ENCODE results near the gene MARCHF6.
"Not testable (repeated sequence)": the region's sequence is repeated elsewhere in the genome, so short reads cannot be mapped to it uniquely, and the experiment has no call there.

DNA sequence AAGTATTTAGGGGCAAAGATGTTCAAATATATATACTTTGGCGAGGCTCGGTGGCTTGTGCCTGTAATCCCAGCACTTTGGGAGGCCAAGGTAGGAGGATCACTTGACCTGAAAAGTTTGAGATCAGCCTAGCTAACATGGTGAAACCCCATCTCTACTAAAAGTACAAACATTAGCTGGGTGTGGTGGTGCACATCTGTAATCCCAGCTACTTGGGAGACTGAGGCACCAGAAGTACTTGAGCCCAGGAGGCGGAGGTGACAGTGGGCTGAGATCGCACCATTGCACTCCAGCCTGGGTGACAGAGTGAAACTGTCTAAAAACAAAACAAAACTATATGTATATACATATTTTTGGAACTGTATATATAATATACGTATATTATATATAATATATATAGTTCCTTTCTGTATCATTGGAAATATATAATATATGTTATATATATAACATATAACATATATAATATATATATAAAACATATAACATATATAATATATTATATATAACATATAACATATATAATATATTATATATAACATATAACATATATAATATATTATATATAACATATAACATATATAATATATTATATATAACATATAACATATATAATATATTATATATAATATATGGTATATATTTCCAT lies 8.9 kb upstream of the MARCHF6 start:
- TF ChIP-seq, protein P1, sequence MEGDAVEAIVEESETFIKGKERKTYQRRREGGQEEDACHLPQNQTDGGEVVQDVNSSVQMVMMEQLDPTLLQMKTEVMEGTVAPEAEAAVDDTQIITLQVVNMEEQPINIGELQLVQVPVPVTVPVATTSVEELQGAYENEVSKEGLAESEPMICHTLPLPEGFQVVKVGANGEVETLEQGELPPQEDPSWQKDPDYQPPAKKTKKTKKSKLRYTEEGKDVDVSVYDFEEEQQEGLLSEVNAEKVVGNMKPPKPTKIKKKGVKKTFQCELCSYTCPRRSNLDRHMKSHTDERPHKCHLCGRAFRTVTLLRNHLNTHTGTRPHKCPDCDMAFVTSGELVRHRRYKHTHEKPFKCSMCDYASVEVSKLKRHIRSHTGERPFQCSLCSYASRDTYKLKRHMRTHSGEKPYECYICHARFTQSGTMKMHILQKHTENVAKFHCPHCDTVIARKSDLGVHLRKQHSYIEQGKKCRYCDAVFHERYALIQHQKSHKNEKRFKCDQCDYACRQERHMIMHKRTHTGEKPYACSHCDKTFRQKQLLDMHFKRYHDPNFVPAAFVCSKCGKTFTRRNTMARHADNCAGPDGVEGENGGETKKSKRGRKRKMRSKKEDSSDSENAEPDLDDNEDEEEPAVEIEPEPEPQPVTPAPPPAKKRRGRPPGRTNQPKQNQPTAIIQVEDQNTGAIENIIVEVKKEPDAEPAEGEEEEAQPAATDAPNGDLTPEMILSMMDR (conservative IDR thresholded peaks at IDR 0.05; ENCODE audit: low read depth, low read length) = not testable (repeated sequence)
- not testable (repeated sequence) for TF ChIP-seq EZH2 (IDR thresholded peaks at IDR 0.05; ENCODE audit: borderline replicate concordance, low read depth, low read length, poor library complexity, severe bottlenecking)
